HG02642 (cell line): ENCODE data around the gene MYL6.
"Not testable (repeated sequence)": the region's sequence is repeated elsewhere in the genome, so short reads cannot be mapped to it uniquely, and the experiment has no call there.

Source experiments
- ATAC-seq: cut with Tn5 transposase; IDR thresholded peaks from one replicate; pipeline ENCODE4 v1.9.1; 2021; ENCODE audit warnings: mild to moderate bottlenecking; ENCODE audit not compliant: unreplicated experiment, poor library complexity

The MYL6 gene

DNA sequence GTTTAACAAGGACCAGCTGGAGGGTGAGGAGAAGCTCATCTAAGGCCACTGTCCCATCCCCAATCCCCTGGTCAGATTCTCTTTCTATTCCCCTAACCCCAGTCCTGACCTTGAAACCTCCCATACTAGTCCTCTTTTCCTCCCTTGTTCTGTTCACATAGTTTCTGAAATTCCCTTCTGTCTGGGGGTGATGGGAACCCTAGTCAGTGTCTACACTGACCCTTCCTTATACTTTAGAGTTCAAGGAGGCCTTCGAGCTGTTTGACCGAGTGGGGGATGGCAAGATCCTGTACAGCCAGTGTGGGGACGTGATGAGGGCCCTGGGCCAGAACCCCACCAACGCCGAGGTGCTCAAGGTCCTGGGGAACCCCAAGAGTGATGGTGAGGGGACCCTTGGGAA, 3.3 kb upstream of the MYL6 start:
- no peak for ATAC-seq

DNA sequence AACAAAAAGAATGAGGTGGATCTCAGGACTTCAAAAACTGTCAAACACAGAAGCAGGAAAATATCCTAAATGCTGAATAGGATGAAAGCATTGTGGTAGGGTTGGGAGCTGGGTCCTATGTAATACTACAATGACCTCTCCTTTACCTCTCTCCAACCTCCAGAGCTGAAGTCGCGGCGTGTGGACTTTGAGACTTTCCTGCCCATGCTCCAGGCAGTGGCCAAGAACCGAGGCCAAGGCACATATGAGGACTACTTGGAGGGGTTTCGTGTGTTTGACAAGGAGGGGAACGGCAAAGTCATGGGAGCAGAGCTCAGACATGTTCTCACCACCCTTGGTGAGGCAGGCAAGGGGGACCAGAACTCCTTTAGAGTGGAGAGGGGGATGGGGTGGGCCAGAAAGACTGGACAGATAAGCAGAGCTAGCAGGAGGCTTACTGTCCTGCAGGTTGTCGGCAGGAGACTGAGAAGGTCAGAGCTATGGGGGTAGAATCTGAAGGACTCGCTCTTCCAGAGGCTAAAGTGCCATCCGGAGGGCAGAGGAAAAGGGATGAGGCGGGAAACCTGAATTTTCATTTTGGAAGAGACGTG, 2.8 kb upstream of the MYL6 start:
- no peak for ATAC-seq

DNA sequence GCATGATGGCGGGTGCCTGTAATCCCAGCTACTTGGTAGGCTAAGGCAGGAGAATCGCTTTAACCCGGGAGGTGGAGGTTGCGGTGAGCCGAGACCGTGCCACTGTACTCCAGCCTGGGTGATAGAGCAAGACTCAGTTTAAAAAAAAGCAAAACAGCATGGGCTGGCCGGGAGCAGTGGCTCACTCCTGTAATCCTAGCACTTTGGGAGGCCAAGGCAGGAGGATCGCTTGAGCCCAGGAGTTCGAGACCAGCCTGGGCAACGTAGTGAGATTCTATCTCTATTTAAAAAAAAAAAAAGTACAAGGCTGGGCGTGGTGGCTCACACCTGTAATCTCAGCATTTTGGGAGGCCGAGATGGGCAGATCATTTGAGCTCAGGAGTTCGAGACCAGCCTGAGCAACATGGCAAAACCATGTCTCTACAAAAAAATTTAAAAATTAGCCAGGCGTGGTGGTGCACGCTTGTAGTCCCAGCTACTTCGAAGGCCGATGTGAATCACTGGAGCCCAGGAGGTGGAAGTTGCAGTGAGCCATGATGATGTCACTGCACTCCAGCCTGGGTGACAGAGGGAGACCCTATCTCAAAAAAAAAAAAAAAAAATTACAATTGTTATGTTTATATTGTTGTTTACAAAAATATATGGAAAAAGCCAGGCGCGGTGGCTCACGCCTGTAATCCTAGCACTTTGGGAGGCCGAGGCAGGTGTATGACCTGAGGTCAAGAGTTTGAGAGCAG, 1.5 kb upstream of the MYL6 start:
- not testable (repeated sequence) for ATAC-seq

DNA sequence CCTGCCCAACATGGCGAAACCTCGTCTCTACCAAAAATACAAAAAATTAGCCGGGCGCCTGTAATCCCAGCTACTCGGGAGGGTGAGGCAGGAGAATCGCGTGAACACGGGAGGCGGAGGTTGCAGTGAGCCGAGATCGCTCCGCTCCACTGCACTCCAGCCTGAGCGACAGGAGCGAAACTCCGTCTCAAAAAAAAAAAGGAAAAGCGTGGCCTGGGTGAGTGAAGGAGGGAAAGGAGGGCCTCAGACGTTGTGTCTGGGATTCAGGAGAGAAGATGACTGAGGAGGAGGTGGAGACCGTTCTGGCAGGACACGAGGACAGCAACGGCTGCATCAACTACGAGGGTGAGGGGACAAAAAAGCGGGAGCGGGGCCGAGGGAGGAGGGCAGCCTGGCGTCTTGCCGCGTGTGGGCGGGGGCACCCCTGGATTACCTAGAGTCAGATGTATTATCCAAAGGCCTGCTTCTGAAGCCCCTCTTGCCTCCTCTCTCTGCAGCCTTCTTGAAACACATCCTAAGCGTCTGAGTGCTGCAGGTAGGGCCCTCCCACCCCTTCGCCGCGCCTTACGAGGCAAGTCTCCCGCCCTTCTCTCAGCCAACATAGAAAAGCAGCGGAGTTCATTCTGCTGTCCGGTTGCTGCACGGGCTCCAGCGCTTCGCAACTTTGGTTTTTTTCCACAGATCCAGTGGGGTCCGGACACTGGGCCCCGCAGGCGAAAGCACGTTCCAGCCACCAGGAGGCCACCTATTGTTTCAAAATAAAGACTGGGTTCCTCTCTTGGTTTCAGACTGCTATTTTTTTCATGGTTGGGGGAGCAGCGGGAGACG, 744 bp upstream of the MYL6 start:
- peak; percentile 34 for ATAC-seq

DNA sequence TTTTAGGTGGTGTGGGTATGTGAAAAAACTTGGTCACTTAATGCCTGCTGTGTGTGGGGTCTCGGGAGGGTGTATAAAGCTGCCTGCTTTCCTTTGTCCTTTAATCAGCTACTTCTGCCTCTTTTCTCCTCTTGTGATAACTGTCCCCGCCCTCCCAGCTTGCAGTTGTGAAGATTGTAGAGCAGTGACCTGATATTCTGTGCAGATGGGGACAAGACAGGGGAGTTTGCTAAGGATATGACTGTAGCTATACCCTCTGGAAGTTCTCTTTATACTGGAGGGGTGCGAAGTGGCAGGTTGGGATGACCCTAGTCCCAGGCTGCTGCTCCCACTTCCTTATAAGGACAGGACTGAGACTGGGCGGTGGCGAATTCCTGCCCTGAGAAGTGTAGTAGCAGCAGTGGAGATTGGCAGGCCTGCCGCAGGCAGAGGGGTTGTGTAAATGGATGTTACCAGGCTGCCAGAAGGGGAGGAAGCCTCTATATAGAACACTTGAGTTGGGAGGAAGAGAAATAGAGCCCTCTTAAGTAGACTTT, 835 bp downstream of the MYL6 start:
- ATAC-seq: no peak

DNA sequence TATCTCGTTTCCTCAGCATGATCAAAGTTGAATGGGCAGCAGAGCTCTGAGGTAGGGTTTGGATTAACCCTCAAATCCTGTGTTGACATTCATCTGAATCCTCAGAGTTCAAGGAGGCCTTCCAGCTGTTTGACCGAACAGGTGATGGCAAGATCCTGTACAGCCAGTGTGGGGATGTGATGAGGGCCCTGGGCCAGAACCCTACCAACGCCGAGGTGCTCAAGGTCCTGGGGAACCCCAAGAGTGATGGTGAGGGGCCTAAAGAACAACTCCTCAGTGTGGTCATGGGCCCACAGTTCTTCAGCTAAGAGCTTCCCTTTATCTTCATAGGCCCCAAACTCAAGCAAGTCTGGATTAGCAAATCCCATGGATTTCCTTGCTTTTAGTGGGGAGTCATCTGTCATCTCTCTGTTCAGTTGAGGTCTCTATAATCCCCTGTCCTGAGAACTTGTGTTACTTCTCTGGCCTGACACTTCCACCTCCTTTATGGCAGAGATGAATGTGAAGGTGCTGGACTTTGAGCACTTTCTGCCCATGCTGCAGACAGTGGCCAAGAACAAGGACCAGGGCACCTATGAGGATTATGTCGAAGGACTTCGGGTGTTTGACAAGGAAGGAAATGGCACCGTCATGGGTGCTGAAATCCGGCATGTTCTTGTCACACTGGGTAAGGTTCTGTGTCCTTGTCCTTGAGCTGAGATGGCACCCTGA, 1.5 kb downstream of the MYL6 start:
- no peak for ATAC-seq

DNA sequence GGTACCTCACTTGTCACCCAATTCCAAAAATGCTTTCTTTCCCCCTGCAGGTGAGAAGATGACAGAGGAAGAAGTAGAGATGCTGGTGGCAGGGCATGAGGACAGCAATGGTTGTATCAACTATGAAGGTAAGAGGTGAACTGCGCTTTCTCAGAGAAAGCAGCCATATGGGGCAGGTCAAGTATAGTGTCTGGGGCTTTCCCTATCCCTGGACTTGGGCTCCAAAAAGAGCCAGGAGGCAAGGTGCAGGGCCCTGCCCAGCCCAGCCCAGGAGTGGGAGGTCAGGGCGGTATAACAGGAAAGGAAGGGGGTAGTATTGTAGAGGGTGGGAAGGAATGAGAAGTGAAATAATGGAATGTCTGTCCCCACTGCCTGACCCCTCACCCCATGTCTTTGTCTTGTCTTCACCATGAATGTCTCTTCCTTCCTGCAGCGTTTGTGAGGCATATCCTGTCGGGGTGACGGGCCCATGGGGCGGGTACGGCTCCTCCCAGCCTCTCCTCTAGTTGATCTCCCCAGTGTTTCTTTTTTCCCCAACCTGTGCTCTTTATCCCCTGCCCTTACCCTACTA, 2.1 kb downstream of the MYL6 start:
- no peak for ATAC-seq

DNA sequence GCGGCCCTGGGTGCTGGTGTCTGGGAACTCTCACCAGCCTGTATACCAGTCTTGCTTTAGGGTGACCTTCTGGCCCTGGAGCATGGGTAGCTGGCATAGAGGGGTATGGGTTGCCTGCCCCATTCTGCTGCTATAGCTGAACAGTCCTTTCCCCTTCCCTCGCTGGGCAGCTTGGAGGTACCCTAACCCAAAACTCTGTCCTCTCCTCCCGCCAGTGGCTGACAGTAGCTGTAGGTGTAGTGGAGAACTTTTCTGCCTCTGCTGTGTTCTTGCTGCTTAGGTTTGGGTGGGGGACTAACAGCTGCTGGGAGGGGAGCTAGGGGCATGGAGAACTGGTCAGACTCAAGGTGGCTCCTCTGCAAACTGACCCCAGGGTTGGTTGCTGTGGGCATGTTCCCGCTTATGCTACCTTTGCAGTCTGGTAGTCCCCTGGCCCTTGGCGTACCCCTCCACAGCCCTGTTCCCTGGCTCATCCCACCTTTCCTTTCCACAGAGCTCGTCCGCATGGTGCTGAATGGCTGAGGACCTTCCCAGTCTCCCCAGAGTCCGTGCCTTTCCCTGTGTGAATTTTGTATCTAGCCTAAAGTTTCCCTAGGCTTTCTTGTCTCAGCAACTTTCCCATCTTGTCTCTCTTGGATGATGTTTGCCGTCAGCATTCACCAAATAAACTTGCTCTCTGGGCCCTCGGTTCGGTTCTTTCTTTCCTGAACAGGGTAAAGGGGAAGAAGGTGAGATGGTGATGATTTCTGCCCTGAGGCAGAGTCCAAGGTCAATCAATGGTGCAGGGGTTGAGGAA, 2.9 kb downstream of the MYL6 start:
- ATAC-seq: no peak

DNA sequence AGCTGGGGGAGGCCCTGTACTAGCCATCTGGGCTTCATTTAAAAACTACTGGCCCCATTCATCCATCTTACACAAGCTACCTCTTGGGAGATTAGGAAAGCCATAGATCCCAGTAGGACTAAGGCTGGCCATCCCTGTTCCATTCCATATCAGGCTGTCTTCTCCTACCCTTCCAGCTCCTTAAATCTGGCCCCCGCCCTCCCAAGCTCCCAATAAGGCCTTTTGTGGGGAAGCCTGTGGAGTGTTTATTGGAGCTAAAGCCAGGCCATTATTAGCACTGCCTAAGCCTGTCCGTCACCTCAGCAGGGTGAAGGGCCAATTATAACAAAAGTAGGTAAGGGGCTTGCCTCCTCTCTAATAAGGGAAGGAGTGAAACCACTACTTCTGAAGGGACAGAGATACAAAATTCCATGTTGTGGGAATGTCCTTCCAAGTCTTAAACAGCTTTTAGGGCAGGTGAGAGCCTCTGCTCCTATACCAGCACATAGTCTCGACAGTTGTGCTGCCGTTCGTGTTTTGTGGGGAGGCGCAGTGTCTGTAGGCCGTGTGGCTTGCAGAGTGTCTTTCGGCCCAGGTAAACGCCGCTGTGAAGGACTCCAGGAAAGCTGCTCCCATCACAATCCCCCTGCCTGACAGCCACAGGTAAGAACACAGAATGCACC, 3.7 kb downstream of the MYL6 start:
- no peak for ATAC-seq

DNA sequence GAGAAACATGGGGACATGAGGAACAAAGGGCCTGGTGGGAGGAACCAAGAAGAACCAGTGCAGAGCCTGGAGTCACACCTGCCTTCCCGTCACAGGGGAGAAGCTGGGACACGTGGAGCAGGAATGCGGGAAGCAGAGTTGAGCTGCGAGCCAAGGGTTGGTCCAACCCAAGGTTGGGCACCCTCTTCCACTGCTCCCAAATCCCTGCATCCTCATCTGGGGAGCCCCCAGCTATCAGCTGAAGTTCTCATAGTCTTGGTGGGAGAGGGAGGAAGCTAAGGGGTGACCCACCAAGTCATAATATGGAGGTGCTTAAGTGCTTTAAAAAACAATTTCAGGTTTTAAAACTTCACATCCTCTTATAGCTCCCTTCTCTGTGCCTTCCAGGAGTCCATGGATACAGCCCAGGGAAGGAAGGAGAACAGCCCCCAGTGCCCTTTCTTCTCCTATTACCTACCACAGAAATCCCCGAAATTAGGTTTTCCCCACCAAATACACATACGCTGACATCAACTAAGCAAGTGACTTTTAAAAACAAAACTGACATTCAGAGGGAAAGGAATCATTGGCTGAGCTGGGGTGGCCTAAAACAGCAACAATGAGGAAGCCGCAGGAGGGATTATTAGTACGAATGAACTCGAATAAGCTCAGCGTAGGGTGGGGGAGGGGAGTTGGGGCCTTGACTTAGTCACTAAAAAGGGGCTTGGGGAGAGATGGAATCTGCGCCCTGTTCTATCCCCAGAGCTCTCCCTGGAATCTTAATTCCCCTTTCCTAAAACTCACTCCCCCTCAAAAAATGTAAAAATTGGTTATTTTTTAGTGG, 4.5 kb downstream of the MYL6 start:
- no peak for ATAC-seq

DNA sequence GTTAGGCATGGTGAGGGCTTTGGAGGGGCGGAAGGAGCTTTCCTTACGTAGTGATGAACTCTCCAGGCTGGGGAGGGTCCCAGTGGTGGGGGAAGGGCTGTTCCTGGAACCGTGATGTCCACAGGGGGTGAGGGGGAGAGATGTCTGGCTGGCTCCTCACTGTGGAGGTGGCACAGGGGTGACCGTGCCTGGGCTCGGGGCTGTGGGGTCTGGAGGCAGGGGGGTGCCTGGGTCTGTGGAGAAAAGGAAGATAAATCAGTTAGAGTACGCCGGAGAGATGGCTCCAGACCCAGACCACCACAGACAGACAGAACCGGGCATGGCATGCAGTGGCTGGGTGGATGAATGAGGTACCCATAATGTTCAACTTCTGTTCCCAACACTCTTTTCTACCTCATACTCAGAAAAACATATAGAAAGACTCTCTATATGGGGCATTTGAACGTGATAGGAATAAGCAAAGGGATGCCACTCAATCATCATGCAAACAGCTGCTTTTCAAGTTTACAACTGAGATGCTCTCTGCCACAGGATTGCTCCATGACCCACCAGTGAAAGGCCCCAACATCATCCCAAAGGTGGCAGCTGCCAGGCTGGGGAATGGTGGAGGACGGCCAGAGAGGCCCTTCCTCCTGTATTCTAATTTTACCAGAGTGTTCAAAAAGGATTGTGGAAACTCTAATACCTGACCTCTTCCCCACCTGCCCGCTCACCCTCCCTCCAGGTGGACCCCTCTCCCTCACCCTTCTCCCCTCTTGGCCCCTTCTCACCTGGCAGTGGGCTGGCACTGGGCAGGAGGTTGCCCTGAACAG, 5.6 kb downstream of the MYL6 start:
- no peak for ATAC-seq

DNA sequence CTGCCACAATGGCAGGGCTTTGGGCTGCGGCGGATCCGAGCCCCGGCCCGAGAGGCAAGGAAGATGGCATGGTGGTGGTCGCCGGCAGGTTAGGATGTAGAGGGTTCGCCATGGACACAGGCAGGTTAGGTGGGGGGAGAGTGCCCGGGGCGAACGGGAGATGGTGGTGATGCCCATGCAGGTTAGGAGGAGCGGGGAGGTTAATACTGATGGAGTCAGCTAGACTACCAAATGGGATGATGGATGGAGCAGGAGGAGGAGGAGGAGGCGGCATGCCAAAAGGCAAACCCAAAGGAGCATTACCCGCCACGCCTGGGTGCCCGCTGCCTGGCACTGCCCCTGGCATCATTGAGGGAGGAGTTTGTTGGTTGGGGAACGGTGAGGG, 6.2 kb downstream of the MYL6 start:
- no peak for ATAC-seq

DNA sequence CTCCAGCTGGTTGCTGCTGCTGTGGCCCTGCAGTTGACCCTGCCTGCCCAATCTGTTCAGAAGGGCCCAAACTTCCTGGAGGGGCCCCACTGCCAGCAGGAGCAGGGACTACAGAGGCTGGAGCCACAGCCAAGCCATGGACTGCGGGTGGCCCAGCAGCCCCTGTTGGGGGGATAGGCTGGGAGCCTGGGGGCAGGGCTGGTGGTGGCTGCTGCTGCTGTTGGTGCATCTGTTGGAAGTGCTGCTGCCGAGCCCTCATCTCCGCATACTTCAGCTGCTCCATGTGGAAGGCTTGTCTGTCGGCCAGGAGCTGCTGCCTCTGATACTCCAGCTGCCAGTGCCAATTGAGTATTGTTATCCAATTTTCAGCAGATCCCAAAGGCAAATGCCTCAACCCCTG, 7.2 kb downstream of the MYL6 start:
- no peak for ATAC-seq

DNA sequence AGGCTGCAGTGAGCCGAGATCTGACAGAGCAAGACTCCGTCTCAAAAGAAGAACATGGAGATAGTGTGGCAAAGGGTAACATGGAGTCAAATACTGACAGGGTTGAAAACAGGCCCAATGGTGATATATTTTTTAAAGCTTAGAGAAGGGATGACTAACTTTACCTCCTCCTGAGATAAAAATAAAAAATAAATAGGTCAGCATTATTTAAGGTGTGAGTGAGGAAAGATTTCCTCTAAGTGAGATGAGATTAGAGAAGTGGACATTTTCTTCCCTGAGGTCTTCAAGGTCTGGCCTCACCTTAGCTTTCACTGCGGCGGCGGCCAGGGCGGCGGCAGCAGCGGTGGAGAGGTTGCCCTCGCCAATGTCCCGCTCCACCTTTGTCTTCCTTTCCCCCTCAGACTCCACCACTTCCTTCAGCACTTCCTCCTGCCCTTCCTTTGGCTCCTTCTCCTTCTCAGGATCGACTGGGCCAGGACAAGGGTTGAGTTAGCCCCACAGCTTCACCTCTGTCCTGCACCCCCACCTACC, 11.1 kb downstream of the MYL6 start:
- no peak for ATAC-seq

DNA sequence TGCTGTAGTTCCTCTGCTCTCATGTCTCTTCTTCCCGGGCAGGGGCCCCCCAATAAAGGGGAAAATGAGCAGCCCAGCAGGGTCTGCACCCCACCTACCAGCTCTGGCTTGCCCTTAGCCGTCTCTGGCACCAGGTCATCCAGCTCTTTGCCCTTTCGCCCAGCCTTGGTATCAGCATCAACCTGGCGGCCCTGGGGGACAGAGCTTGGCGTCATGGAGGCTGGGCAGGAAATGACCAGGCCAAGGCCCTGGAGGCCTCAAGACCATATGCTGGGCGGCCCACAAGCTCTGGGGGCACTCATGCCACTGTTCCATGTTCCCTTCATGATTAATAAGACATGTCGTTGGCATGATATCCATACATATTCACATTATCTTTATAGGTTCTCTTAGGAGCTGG, 14.7 kb downstream of the MYL6 start:
- no peak for ATAC-seq

DNA sequence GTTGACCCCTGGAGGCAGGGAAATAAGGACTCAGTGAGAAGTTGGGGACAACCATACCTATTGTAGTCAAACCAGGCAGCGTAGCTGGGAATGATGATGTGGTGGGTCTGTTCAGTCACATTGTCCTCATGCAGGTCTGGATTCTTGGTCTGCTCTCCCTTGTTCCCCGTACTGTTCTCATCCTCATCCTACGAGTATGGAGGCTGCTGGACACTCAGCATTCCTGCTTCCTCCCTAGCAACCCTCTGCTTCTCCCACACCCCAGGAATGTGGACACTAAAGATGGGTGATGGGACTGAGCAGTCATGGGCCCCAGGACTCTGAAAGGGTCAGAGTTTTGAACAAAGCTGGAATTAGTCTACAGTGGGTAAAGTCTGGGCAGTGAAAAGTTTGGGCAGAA, 20.2 kb downstream of the MYL6 start:
- no peak for ATAC-seq

DNA sequence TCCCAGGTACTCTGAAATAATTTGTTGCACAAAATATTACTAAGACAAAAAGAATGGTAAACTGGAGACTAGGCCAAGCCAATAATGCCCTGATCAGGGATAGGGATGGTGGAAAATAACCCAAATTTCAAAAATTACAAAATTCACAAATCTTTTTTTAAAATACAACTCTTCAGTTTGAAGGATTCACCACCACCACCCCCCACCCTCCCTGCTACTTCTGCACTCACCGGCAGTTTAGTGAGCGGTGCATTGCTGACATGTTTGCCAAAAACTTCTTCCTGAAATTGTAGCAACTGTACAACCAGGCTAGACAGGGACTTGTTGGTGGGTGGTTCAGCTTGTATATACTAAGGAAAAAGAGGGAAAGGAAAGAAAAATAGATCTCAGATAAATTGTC, 28.8 kb downstream of the MYL6 start:
- no peak for ATAC-seq
